Measurements from ENCODE around the gene GGCX.

DNA sequence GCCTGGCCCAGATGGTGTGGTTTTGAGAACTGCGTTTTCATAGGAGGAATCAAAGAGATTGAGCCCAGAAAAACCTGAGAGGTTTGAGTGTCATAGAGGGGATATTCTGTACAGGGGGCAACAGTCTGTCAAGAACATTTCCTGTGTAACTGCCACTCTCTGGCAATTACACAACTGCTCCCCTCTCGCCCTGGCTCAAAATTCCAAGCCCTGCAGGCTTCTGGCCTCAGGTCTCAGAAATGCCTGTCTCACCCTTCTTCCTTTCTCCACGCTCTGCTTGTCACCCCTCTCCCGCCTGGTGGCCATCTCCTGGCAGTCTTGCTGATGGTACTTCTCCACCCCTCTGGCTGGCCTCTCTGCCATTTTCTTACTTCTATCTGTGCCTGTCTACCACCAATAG lies 26.9 kb upstream of the GGCX start:
- TF ChIP-seq, protein P1, sequence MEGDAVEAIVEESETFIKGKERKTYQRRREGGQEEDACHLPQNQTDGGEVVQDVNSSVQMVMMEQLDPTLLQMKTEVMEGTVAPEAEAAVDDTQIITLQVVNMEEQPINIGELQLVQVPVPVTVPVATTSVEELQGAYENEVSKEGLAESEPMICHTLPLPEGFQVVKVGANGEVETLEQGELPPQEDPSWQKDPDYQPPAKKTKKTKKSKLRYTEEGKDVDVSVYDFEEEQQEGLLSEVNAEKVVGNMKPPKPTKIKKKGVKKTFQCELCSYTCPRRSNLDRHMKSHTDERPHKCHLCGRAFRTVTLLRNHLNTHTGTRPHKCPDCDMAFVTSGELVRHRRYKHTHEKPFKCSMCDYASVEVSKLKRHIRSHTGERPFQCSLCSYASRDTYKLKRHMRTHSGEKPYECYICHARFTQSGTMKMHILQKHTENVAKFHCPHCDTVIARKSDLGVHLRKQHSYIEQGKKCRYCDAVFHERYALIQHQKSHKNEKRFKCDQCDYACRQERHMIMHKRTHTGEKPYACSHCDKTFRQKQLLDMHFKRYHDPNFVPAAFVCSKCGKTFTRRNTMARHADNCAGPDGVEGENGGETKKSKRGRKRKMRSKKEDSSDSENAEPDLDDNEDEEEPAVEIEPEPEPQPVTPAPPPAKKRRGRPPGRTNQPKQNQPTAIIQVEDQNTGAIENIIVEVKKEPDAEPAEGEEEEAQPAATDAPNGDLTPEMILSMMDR (IDR thresholded peaks at IDR 0.05; ENCODE audit: poor library complexity) = no peak
- no peak for TF ChIP-seq EZH2 (IDR thresholded peaks at IDR 0.05; ENCODE audit: borderline replicate concordance)

Measured in hepatocyte (in vitro differentiated cells).